Uterus (tissue), 2 donors: ENCODE results near the gene MGAT4B.

Source experiments
- POLR2A ChIP-seq, 2 donors: fragments of 450-650 bp; IDR thresholded peaks; one replicate each; pipeline ENCODE4 v1.6.1; 2016; ENCODE audit warnings: antibody characterized with exemption in 2 of 2, mild to moderate bottlenecking in 1 of 2, moderate library complexity in 1 of 2
- TF ChIP-seq, protein P1 (sequence below), 4 experiments: fragments of 200-600 bp in 2 of 4; fragments of 450-650 bp in 2 of 4; sonication (generic) in 2 of 4; IDR thresholded peaks; one replicate each; pipeline ENCODE4 v1.5.1; 2016 to 2019; ENCODE audit warnings: antibody characterized with exemption in 4 of 4, mild to moderate bottlenecking in 2 of 4, moderate library complexity in 1 of 4

DNA sequence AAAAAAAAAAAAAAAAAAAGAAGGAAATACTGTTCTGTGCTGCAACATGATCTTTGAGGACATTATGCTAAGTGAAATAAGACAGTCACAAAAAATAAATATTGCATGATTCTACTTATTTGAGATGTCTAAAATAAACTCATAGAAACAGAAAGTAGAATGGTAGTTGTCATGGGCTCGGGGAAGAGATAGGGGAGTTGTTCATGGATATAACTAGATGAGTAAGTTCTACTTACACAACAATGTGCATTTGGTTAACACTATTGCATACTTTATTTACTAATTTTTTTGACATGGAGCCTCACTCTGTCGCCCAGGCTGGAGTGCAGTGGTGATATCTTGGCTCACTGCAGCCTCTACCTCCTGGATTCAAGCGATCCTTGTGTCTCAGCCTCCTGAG is 58.9 kb downstream of the MGAT4B start:
- TF ChIP-seq, protein P1, sequence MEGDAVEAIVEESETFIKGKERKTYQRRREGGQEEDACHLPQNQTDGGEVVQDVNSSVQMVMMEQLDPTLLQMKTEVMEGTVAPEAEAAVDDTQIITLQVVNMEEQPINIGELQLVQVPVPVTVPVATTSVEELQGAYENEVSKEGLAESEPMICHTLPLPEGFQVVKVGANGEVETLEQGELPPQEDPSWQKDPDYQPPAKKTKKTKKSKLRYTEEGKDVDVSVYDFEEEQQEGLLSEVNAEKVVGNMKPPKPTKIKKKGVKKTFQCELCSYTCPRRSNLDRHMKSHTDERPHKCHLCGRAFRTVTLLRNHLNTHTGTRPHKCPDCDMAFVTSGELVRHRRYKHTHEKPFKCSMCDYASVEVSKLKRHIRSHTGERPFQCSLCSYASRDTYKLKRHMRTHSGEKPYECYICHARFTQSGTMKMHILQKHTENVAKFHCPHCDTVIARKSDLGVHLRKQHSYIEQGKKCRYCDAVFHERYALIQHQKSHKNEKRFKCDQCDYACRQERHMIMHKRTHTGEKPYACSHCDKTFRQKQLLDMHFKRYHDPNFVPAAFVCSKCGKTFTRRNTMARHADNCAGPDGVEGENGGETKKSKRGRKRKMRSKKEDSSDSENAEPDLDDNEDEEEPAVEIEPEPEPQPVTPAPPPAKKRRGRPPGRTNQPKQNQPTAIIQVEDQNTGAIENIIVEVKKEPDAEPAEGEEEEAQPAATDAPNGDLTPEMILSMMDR (IDR thresholded peaks at IDR 0.05), result no peak
- TF ChIP-seq POLR2A (IDR thresholded peaks at IDR 0.05), result no peak
